NCI-H2107 treated with DMSO at 0.1 percent for 48 hours (cell line): ENCODE measurements around the gene C17orf50.

ENCODE experiments used
- DNase-seq: peaks from one replicate; lab custom pipeline; 2025; ENCODE audit not compliant: unreplicated experiment; lab: John Stamatoyannopoulos, UW

The C17orf50 gene

GRCh38 chr17:35760587-35760986 lies at the start of gene C17orf50:
Gene C17orf50 (plus strand): TSS chr17:35760887. CDS start chr17:35760942, 55 bp downstream.
- DNase-seq: no peak

- DNase-seq: no peak
Measured at GRCh38 chr17:35710950-35711349, 49.7 kb upstream of the C17orf50 start.

GRCh38 chr17:35713069-35713728 lies 47.5 kb upstream of the C17orf50 start:
- no peak for DNase-seq

DNA sequence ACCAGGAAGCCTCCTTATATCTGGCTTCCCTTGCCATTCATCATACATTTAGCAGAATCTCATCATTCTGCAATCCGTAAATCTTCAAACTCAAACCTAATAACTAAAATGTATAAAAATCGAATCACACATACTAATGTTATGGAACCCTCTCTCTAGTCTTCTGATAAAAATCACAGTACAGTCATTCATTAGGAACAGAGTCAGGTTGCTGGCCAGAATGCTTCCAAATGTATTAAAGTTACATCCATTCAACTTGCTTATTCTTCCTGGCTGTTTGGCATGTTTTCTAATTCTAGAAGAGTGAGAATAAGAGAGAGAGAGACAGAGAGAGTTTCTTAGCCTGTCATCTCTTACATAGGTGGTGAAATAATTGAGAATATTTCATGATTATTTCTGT lies 45.7 kb upstream of the C17orf50 start:
- no peak for DNase-seq

DNA sequence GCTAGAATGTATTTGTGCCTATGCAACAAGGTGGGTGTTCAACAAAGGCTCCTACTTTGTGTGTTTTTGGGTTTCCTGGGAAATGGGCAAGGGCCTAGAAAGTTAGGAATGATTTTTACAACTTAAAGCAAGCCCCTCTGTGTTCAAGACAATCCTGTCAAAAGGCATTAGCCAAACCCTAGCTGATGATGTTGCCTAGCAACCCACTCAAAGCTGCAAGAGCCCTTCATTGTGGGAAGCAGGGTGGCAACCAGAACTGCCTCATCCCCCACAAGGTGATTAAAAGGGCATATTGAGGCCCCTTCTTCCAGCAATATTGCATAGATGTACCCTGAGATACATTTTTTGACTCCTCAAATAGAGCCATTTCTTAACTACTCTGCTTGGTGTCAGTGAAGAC lies 45.3 kb upstream of the C17orf50 start:
- no peak for DNase-seq

- DNase-seq: no peak
Measured at GRCh38 chr17:35716173-35716572, 44.5 kb upstream of the C17orf50 start.

DNA sequence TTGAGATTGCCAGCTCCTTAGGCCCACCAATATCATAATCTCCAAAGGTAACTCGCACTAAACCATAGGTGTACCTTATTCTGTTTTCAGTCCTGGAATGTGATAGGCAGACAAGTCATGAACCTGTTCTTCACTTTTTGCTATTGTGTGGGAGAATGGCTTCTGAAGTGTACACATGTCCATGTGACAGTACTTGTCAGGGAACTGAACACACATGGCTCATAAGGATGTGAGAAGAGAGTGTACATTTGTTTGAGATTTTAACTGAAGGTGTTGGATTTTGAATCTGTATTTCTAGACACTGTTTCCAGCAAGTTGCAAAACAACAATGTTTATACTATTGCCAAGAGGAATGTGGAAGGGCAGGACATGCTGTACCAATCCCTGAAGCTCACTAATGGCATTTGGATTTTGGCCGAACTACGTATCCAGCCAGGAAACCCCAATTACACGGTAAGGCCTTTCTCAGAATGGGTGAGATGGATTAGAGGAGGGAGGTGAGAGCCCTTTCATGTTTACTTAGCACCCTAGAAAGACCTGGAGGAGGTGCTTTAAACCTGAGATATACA lies 43.7 kb upstream of the C17orf50 start:
- no peak for DNase-seq

DNA sequence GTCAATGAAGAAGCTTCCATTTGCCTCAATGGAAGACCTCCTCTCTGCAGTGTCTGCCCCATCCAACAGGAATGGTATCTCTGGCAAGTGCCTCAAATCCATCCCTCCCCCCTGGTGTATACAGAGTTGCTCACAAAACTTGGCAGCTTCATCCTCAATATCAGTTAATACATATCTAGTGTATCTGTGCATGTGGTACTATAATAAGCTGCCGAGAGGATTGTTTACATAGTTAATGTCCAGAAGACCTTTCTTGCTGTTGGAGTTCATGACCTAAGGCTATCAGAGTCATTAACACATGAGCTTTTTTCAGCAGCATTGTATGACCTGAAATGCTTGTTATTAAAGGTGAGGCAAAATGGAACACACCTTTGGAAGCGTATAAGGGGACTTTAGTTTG lies 43.2 kb upstream of the C17orf50 start:
- DNase-seq: no peak

GRCh38 chr17:35723735-35724134 lies 37.0 kb upstream of the C17orf50 start:
- no peak for DNase-seq

DNA sequence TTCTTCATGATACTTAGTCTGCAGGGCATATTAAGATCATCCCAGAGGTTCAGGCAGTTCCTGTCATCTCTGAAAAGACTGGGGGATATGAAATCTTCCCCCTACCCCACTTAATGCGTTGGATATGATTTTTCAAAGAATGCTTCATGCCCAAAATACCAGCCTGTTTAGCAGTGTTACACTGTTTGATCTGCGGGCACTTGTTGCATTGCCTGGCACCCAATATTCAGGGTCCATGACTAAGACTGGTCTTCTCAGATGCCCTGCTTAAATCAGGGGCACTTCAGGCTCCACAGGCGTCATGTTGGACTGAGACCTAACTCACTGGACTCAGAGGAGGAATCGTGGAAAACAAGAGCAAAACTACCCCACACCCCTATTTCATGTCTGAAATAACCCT lies 35.6 kb upstream of the C17orf50 start:
- DNase-seq: no peak

DNA sequence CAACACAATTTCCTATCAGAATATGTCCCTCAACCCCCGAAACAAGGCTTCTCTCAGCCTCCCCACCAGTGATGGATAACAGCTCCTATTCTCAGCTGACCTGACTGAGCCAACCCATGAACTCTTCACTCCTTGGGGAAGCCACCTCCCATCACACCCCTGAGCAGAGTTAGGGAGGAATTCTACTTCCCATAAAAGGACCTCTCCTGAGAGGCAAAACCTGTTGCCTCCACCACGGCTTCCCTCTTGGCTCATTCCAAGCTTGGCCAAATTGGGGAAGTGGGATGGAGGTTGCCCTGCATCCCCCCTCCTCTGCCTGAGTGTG lies 34.9 kb upstream of the C17orf50 start:
- DNase-seq: no peak

GRCh38 chr17:35726127-35726952 lies 34.3 kb upstream of the C17orf50 start:
- no peak for DNase-seq

GRCh38 chr17:35726953-35727460 lies 33.7 kb upstream of the C17orf50 start:
- no peak for DNase-seq

DNA sequence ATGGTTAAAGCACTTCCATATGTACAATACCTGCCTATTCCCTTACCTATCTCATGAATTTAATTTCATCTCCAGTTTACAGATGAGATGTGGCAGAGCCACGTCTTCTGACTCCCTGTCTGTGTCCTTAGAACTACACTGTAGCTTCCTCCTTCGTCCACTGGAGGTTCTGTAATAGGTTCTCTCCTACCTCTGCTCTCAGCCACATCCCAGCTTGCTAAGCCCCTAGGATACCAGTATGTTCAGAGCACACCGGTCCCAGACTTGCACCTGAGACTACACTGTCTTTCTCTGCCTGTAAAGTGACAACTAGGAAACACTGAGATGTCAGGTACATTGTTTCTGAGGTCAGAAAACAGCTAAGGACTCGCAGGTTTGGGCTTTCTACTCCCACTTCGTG lies 33.1 kb upstream of the C17orf50 start:
- DNase-seq: no peak

GRCh38 chr17:35728551-35728950 lies 32.1 kb upstream of the C17orf50 start:
- no peak for DNase-seq

DNA sequence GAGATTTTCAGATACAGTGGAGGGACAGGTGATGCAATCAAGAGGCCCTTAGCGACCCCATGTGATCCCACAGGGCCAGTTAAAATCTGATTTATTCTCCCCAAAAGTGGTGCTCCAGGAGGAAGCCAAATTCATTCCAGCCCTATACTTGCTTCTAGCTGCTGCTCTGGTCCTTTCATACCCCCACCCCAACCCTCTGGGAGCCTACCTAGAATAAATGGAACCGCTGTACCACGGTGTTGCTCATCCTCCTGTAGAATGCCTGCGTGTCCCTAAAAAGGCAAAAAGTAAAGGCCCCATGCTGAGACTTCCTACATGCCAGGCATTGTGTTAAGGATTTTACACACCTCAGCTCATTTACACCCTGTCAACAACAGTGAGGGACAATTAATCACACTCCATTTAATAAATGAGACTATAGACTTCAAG lies 31.3 kb upstream of the C17orf50 start:
- DNase-seq: no peak

- no peak for DNase-seq
Measured at GRCh38 chr17:35730400-35731005, 30.2 kb upstream of the C17orf50 start.

- no peak for DNase-seq
Measured at GRCh38 chr17:35731239-35731916, 29.3 kb upstream of the C17orf50 start, which contains the start of gene RASL10B. Gene RASL10B (plus strand): TSS chr17:35731639. CDS start chr17:35735185, 3,546 bp downstream.

DNA sequence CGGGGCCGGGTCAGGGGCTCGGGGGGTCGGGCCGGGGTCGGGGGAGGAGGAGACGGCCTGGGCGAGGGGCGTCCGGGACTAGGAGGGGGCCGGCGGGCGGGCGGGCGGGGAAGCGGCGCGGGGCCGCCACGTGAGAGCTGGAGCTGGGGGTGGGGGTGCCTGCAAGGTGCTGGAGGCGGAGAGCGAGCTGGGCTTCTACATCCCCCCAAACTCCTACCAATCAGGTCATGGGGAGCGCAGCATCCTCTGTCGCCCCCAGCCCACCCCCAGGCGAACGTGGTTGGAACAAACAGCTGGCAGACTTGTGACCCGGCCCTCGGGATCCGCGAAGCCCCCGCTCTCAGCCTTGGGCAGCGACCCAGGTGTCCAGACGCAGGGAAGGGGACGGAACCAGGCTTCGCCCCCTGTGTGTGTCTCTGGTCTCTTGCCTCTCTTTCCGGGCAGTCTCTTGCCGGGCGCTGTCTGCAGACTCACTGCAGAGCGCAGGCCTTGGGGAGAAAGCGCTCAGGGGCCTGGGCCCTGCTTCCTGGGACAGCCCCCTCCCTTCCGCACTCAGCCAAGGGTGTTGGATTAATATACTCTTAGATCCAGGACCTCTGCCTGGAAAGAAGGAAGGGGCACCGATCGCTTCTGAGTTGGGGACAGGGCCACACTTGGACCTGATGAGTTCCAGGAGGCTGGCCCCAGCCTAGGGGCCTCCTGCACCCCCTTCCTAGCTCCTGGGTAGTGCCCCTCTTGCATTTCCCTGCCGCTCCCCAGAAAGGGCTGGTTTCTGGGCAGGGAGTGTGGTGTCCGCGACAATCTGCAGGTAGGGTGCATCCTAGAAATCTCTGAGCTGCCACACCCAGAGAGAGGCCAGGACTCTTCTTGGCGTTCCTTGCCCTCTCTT lies 28.5 kb upstream of the C17orf50 start:
- DNase-seq: no peak

DNA sequence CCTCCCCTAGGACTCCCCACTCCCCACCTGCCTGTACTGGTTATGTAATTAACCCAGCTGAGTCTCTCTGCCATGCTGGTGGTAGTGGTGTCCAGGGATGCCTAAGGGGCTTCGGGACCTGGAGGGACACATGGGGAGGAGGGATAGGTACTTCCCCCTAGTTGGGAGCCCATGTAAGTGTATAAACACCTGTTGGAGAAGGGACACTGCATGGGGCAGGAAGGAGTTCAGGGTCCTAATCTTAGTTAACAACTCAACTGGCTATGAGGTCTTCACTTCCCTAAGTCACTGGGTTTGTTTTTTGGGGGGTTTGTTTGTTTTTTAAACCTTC lies 27.9 kb upstream of the C17orf50 start:
- no peak for DNase-seq
